ENCODE data around the gene DHX16.

Gene DHX16

DNA sequence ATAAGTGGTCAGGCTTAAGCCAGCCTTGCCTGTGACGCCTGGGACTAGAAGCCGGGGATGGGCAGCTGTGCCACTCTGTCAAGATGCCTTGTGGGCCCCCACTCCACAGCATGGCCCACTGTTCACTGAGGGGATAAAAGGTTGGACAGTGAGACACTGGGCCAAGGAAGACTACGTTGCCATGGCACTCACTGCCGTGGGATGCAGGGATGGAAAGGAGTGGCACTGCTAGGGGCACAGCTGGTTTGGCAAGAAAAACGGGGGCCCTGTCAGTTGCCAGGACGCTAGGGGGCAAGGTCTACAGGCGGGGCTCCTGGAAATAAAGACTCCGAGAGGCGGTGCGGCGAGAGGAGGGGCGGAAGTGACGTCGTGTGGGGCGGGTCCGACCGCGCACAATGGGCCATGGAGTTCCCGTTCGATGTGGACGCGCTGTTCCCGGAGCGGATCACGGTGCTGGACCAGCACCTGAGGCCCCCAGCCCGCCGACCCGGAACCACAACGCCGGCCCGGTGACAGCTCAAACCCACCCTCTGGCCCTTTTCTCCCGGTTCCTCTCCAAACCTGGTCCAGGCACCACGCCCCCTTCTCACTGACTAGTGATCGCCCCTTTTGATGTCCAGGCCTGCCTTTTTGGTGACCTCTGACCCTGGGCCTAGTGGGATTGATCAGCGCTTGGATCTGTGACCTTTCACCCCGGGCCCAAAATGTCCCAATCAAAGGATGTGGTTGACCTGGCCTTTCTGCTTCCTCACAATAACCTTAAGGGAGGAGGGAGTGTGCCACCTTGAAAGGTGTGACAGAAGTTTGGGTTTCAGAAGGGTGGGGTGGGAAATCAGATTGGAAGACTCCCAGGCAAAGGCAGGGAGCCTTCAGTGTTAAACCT is 46.1 kb downstream of the DHX16 start, which contains the start of gene ATAT1:
TSS of gene ATAT1 (plus strand) at position 391 of the 883 bp plus-strand sequence.
- DNase-seq: peak; percentile 81

DNA sequence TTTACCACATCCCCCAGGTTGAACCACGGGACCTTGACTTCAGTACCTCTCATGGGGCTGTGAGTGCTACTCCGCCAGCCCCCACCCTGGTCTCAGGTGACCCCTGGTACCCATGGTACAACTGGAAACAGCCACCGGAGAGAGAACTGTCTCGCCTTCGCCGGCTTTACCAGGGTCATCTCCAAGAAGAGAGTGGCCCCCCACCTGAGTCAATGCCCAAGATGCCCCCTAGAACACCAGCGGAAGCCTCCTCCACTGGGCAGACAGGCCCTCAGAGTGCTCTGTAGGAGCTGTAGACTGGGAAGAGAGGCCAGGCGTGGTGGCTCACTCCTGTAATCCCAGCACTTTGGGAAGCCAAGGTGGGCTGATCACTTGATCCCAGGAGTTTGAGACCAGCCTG is 47.3 kb downstream of the DHX16 start:
- no peak for DNase-seq

DNA sequence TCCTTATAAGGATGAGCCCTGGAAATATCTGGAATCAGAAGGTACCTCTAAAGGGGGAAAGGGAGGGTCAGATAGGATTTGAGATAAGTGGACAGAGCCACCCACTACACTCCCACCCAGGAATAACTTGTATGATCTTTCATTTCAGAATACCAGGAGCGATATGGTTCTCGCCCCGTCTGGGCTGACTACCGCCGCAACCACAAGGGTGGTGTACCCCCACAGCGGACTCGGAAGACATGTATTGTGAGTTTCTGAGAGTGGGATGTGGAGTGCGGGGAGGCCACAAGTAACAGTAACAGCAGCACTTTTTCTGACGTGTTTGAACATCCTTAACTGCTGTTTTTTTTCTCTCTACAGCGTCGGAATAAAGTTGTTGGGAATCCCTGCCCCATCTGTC is 53.2 kb downstream of the DHX16 start:
- DNase-seq: no peak

DNA sequence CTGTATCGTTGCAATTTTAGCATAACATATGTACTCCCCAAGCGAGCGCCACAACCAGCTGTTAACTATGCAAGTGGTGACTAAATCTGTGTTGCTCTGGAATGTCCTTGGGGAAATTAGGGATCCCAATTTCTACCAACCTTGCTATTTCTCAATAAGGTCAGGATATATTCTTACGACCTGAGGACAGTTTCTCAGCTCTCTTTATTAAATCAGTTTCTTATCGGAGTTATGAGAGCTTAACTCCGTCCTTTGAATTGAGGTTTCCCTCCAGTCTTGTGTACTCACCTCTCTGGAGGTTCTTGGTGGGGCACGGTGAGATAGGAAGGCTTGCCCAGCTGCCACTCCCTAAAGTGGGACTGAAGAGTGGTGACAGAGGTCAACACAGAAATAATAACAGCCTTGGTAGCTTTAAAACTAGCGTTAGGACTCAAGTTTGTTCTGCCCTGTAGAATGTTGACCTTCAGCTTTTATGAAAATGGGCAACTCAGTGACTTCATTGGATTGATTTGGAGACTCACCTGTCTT is 54.5 kb downstream of the DHX16 start:
- DNase-seq: no peak

DNA sequence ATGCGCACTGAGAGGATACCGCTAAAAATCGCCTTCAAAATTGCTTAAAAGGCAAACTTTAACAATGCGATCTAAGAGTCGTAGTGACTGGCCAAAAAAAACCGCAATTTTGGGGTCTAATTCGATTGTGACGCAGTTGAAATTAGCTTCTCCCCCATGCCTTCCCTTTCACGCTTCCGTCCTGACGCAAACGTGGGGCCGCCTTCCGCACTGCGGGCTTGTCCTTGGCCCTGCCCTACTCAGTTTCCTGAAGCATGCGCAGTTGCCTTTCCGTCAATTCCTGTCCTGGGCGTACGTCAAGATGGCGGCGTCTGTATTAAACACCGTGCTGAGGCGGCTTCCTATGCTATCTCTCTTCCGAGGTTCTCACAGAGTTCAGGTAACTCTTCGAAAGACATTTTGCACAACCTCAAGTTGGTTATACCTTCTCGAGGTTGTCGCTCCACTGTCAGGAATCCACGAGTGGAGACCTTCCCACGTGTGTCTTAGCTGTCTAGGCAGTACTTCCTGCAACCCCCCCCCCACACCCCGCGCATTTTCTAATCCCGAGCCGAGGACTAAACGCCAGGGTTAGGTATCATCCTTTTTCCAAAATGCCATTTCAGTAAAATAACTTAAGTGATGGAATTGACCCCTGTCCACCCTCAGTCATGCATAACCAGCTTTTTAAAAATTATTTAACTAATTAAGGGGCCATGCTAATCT is 55.1 kb downstream of the DHX16 start, which contains the start of gene MRPS18B:
TSS of gene MRPS18B (plus strand) at position 276 of the 705 bp plus-strand sequence. CDS start at position 302, 26 bp downstream.
- peak; percentile 98 for DNase-seq

DNA sequence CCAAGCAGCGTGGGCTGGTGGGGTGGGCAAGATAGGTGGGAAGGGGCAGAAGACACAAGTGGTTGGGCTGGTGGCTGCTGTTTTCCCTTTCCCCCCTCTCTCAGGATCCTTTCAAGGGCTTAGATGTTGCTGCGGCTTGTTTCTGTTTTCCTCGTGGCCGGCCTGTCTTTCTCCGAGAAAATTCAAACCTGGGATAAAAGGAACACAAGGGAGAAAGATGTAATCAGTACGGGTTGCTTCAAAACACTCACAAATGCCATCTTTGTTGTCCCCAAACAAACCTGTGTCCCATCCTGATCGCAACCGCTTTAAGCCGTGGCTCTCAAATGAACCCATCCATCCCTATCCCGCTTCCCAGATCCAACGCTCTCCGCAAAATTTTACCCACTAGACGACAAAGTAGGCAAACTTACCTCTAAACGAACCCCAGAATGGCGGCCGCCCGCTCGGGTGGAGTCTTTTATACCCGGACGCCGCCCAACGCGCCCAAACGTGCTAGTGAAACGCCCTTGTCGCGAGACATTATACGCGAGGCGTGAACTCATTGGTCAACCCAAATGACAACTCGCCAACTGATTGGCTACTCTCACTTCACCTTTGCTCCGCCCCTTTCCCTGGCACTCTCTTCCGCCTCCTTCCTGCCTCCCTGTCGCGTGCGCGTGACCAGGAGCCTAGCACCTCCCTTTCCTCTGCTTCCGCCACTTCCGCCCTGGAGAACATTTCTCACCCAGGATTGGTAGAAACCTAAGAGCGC is 55.8 kb downstream of the DHX16 start, which contains the start of gene PPP1R10:
TSS of gene PPP1R10 (minus strand) at position 433 of the 754 bp plus-strand sequence. CDS start 7,299 bp downstream, outside the sequence.
- peak; percentile 100 for DNase-seq

DNA sequence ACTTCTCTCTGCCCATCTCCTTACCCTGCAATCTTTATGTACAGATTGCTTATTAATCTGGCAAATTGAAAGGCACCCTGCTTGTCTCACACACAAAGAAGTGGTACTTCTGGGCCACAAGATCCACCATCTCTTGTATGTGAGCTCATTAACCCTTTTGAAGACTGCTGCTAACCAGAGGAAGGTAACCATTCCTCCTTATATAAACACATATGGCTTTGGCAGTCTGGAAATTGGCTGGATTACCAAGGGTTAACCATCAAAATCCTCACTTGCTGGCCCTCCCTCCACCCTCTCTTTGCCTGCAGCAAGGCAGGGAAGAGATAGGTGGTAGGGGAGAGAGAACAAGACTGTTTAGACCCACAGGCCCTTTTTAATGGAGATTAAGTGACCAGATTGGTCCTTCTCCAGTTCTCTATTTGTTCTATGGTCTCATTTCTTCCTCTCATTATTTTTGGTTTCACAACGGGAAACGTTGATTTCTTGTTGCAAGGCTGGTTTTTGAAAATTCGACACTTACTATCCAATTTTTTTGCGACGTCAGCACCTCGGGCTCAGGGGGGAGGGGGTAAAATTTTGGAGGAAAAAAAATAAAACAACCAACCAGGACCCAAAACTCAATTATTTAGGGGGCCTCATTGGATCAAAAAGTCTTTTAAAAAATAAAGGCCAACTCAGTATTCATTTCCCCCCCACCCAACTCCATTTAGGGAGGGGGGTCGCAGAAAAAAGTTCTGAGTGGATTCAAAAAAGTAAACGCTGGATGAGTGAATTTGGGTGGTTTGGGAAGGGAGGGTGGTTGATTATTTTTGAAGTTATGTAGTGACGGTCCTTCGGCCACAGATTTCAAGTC is 56.6 kb downstream of the DHX16 start:
- DNase-seq: peak; percentile 39

DNA sequence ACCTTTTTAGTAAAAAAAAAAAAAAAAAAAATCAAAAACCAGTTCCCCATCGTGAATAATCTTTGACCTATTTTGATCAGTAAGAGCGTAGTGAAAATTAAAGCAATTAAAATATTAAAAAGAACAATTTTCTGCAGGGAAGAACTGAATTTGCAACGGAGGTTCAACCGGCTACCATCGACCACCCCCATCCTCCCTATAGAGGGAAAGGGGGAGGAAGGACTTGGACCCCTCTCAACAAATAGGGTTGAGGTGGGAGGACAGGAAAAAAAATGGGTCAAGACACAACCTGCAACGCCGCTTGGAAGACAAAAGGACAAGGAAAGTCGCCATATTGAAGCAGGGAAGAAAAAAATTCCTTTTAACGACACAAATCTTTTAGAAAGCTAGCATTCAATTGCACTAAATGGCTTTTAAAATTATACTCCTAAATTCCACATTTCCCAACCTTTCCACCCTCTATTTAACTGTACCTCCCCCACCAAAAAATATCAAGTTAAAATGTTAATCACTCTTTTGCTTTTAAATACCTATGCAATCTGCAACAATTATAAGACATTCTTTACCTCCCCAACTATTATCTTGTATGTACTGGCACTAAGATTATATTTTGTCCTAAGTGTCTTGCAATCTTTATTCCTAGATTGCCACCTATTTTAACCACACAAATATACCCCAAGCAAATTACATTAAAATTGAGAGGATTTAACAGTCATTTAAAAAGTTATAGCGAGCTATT is 57.4 kb downstream of the DHX16 start:
- peak; percentile 89 for DNase-seq

DNA sequence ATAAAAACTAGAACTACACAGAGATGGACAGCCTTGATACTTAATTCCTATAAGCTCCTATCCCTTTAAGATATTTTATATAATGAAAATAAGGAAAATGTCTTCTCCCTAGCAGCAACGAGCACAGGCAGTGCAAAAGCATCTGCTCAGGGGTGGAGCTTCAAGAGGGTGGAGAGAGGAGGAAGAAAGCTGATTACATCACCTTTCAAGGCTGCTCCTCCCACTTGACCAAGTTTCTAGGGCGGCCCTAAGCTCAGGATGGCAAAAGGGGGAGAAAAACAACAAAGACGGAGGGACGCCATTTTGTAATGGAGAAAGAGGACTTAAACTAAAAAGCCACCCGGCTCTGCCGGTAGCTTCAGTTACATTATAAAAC is 58.0 kb downstream of the DHX16 start:
- peak; percentile 98 for DNase-seq

DNA sequence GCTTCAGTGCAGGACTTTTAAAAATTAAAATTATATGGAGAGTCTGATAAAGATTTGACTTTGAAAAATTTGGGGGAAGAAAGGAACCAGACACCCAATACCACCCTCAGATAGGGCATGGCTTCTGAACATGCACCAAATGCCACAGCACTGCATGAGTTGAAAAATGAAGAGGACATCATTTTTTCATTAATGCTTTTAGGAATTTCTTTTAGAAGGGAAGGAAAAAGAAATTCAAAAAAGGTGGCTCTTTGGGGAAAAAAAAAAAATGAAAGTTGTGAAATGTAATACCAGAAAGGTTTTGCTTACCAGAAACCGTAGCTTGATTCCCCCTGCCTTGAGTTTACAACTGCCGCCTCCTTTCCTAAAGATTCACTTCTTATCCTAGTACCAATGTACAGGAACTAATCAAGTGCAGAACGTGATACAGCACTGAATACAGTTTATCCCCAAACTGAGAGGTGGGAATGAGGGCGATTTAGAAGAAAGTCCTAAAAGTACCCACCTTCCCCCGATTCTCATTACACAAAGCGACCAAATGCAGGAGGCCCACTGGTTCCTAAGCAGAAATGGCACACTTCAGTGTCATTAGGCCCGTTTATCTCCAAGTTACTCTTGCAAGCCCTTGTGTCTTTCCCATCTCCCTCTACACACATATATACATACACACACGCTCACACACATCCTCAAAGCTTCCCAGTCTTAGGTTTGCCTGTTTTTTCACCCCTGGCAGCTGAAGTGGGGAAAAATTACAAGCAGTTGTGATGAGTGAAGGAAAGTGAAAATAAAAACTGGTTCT is 58.6 kb downstream of the DHX16 start:
- DNase-seq: no peak

DNA sequence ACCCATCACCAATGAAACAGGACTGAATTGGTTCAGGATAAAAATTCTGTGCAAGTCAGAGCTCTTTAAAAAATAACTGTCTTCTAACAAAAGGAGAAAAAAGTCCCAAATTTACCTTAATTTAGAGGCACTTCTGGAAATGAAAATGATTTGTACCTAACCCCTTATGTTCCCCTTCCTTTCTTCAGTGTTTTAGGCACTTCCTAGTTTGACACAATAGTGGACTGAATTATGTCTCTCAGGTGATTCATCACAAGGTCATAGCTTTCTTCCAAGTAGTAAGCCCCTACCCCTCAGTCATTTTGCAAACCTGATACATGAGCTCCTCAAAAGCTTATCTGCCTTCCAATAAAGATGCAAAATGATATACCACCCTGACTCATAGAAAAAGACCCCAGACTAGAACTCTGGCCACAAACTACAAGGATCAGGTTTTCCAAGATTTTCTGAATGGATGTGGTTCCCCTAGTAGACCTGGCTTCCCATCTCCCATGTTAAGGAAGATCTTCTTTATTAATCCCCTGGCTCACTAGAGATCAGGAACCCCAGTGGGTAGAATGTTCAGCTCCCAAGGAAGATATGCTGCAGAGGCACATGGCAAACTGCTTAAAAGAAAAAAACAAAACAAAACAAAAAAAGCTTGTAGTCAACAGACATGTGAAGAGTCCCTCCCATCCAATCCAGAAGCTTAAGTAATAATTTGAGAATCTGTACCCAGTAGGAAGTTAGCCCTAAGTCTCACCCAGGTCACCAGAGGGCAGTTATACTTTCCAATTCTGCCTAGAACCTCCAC is 59.4 kb downstream of the DHX16 start:
- no peak for DNase-seq

DNA sequence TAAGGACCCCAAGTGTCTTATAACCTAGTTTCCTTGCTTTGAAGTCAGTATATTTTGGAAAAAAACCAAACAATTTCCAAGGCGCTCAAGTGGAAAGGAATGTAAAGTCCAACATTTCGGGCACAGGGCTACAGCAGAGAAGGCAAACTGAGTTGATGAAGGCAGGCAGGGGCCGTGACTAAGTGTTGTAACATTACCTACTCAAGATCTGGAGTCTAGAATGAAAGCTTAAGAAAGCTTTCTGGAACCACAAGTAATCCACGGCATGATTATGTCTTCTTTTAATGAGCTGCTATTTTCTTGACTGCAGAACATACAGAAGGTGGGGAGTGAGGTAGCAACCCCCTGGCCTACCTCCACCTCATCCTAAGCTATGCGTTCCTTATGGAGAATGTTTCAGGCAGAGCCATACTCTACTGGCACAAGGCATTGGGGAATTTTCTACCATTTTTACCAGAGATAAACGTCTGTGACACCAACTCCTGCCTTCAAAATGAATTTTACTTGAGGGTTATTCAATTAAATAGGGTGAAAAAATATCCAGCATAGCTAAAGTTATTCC is 60.0 kb downstream of the DHX16 start:
- peak; percentile 61 for DNase-seq

DNA sequence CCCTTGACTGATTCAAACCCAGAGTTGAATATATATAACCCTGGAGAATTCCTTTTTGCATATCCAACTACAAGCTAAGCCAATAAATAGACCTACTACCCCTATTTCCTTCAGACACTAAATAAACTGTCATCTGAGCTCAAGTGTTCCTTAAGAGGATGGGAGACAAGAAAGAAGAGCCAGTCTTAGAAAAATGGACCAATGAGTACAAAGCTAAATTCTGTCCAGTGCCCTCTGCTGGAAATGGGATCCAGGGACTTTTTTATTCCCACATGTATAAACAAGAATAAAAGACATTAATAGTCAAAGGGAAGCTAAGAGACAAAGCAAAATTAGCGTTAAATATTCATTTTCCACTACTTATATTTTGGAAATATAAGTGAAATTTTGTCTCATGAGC is 60.6 kb downstream of the DHX16 start:
- peak; percentile 46 for DNase-seq

DNA sequence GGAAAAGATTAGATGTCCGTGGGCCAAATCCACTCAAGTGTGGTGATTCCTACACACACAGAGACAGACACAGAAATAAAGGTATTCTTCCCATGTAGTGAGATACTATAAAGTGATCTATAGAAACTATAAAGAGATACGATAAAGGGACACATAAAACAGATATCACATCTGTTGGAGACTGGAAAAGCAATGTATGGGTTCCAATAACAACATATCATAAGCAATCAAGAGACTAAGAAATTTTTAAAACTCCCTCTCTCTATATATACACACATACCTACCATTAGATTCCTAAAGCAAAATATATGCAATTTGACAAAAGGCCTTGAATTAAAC is 61.0 kb downstream of the DHX16 start:
- no peak for DNase-seq

DNA sequence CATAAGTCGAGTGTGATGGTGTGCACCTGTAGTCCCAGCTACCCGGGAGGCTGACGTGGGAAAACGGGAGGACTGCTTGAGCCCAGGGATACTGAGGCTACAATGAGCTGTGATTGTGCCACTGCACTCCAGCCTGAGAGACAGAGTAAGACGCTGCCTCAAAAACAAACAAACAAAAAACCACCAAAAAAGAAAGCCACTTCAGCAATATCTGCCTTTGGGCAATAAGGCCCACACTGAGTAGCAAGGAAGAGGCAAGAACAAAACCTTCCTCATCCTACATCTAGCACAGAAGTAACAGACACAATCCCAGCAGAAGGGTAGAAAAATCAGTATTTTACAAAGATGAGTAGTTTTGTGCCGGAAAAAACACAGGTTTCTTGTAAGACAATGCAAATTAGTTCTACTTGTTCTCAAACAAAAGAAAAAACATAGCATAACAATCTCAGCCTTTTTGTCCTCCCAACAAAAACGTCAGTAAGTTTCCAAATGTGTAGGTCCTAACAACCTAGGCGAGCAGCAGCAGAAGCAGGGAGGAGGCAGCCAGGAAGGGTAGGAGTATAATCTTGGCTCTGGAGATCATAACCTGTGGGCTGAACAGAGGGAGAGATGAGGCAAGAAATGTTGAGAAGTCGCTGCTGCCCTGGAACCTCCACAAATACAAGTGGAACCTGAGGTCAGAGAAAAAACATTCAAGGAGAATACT is 61.5 kb downstream of the DHX16 start:
- DNase-seq: no peak

DNA sequence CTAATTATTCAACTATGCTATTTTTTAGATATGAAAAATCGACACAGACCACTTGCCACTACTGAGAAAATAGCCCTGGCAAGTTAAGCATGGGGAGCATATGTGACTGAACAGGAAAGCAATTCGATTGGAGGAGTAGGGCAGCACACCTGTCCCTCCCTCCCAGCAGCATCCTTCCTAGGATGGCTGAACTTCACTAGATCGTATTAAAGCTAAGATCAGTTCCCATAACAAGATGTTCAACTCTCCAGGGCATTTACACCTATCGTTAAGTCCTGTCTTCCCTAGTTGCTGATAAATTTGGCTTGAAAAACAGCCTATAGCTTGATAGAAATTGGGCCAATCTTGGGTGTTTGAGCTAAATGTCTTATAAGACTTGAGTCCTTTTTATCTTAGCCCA is 62.7 kb downstream of the DHX16 start:
- DNase-seq: no peak

DNA sequence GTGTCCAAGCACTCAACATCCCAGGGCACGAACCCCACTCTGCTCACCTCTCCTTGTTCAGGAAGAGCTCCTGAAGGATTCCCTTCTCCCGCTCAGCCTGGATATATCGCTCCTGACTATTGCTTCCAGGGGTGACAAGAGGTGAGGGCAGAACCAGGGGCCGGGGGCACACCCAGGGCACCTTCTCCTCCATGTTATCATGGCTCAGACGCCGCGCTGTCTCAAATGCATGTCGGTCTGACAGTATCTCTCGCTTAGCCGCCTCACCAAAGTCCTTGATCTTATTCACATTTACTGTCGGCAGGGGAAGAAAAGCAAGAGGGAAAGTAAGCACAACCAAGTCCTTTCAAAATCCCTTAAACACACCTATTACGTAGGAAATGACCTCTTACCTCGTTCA is 68.8 kb downstream of the DHX16 start:
- DNase-seq: no peak

All from fibroblast of skin of back (primary cell).